NCI-H1417 treated with DMSO at 0.1 percent for 48 hours (cell line): ENCODE data around the gene YWHAG.
"Not testable (repeated sequence)": the region's sequence is repeated elsewhere in the genome, so short reads cannot be mapped to it uniquely, and the experiment has no call there.

Experiments
- DNase-seq: peaks from one replicate; lab custom pipeline; 2025; lab: John Stamatoyannopoulos, UW

Gene YWHAG

DNA sequence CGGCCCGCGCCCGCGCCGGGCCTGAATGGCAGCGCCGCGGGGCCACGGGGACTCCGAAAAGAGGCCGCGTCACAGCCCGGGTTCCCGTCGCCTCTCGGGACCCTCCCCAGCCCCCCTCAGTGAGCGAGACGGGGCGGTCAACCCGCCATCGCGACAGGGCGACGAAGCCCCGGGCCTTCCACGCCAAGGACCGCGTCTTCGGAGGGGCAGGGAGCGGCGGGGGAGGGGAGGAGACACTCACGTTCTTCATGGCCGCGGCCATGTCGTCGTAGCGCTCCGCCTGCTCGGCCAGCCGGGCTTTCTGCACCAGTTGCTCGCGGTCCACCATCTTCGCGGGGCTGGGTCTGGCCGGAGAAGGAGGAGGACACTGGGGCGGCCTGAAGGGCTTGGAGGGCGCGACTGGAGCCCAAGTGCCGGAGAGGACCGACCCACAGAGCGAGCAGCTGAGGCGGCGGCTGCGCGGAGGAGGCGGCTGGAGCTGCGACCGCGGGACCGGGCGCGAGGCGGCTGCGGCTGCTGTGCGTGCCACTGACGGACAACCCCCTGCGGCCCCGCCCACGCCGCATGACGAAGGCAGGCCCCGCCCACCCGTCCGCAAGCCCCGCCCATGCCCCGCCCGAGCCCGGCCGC, at the start of gene YWHAG:
Gene YWHAG, minus strand, starts transcription at position 511 of the 630 bp plus-strand sequence. Its CDS starts 183 bp downstream, at position 328.
- peak; percentile 83 for DNase-seq

DNA sequence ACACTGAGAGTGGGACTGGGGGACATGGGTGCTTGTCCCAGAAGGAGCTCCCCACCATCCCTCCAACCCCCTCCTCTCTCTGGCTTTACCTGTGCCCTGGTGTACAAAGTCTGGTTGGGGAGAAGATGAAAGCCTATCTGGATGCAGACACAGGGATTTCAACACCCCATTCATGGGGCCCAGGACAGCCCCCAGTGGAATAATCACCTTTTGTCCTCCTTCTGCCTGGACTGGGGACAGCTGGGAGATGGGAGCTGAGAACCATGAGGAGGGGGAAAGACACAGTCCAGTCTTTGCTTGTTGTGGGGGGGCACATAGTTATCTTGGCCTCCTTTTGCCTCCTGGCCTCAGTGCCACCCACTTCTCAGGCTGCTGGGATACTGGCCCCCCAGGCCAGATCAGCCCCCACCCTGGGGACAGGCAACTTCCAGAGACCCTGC, 49.4 kb upstream of the YWHAG start:
- no peak for DNase-seq

DNA sequence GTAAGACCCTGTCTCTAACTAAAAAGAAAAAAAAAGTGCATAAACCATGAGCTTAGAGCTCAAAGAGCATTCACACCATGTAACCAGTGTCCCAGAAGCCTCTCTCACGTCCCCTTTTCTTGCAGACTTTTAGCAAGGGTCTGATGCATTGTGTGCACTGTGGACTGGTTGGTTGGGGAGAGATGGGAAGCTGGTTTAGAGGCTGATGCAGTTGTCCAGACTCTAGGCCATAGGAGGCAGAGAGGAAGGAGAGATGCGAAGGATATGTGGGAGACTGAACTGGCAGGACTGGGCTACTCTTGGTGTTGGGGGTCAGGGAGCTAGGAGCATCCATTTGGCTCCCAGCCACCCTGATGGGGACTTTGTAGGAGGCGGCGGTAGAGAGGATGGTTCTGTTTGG, 48.9 kb upstream of the YWHAG start:
- no peak for DNase-seq

DNA sequence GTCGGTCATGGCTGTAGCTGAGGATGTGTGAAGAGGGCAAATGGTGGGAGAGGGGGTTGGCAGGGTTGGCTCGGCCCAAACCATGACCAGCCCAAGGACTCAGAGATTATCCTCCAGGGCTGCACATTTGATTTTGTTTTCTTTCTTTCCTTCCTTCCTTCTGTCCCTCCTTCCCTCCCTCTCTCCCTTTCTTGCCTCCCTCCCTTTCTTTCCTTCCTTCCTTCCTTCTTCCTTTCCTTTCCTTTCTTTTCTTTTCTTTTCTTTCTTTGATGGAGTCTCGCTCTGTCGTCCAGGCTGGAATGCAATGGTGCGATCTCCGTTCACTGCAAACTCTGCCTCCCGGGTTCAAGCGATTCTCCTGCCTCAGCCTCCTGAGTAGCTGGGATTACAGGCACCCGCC, 46.9 kb upstream of the YWHAG start:
- no peak for DNase-seq

DNA sequence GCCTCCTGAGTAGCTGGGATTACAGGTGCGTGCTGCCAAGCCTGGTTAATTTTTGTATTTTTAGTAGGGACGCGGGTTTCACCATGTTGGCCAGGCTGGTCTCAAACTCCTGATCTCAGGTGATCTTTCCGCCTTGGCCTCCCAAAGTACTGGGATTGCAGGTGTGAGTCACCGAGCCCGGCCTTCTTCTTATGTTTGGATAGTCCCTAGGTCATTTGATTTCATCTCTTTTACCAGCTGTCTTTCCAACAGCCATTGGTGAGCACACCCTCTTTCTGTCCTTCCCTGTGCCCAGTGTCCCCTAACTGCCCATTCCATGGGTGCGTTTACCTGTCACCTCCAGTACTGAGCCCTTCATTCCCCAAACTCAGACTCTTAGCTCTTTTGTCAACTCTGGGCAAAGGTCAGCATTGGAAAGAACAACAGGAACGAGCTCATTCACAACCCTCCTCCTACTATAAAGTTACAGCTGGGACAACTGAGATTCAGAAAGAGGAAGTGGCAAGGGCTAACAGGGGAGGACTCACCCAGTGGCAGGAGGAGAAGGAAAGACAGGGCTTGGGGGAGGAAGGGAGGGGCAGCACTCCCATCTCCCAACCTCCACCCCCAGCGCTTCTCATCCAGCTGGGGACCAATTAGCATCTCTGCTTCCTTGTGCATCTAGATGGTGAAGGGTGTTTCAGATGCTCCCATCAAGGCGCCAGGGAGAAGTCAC, 45.1 kb upstream of the YWHAG start:
- DNase-seq: no peak

DNA sequence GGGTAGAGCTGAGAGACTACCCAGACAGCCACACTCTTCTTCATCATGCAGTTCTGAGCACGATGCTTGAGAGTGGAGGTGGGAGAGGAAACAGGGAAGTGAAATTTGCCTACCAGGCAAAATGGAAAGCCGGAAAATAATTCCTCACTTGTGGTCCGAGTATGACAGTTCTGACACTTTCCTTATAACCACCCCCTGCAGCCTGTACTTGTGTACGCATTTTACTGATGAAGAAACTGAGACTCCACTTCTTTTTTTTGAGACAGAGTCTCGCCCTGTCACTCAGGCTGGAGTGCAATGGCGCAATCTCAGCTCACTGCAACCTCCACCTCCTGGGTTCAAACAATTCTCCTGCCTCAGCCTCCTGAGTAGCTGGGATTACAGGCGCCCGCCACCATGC, 44.3 kb upstream of the YWHAG start:
- not testable (repeated sequence) for DNase-seq

DNA sequence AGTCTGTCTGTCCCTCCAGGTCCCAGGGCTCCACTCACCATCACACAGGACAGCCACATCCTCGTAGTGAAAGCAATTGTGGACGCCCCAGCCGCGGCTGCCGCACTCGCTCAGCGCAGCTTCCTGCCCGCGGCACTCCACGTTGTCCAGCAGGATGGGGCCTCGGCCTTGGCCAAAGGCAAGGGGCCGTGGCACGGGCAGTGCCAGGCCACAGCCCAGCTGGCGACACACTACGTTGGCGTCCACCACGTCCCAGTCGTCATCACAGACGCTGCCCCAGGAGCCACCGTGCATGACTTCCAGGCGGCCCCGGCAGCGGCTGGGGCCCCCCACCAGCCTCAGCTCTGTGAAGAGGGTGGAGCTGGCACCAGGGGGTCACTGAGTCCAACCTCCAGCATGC, 41.5 kb upstream of the YWHAG start:
- no peak for DNase-seq

DNA sequence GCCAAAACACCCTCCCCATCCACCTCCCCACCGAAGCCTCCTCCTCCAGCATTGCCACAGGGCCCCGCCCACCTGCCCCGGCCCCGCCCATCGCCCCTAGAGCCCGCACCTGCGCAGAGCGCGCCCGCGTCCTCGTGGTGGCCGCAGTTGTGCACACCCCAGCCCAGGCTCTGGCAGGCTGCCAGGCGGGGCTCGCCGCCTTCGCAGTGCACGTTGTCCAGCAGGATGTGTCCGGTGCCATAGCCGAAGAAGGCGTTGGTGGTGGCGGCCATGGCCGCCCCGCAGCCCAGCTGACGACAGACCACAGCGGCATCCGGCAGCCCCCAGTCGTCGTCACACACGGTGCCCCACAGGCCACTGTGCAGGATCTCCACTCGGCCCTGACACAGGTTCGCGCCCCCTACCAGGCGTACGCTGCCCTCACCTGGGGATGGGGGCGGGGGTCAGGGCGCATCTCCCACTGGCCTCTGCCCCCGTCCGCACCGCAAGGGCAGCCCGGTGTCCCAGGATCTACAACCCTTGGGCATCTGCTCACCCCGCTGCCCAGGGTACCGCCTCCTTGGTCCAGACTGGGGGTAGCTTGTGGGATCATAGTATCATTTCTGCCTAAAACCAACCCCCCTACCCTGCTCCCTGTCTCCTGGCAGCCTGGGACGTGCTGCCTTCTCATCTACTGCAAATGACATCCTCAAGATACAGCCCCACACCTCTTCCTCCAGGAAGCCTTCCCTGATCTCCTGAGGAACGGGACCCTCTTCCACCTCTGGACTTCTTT, 38.8 kb upstream of the YWHAG start:
- DNase-seq: peak; percentile 35

DNA sequence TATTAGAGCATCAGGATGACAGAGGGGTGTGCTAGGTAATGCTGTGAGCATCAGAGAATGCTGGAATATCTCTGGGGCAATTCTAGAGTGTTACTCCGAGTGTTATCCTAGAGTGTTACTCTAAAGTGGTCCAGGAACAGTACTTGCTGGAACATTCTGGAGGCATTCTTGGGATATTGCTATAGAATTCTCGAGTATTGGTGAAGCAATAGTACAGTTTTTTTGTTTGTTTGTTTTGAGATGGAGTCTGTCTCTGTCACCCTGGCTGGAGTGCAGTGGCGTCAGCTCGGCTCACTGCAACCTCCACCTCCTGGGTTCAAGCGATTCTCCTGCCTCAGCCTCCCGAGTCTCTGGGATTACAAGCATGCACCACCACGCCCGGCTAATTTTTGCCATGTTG, 38.1 kb upstream of the YWHAG start:
- no peak for DNase-seq

DNA sequence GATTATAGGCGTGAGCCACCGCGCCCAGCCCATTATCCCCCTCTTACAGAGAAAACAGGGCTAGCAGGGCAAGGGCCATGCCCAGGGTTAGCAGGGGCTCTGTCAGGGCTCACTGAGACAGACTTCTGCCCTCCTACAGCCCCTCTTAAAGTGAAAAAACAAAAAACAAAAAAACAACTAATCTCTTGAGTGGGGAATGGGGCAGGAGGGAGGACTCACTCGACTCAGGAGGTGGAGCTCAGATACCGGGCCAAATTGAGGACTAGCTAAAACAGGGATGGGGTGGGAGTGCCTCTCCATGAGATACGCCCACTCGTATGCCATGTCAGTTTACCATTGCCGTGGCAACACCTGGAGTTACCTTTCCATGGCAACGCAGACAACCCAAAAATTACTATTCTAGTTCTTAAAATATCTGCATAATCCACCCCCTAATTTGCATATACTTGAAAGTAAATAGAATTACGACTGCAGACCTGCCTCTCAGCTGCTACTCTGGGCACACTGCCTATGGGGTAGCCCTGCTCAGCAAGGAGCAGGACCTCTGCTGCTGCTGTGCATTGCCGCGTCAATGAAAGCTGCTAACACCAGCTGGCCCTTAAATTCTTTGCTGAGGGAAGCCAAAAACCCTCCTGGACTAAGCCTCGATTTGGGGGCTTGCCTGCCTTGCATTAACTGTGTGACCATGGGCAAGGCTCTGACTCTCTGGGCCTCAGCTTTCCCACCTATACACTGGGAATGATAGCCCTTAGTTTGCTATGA, 37.4 kb upstream of the YWHAG start:
- DNase-seq: no peak

DNA sequence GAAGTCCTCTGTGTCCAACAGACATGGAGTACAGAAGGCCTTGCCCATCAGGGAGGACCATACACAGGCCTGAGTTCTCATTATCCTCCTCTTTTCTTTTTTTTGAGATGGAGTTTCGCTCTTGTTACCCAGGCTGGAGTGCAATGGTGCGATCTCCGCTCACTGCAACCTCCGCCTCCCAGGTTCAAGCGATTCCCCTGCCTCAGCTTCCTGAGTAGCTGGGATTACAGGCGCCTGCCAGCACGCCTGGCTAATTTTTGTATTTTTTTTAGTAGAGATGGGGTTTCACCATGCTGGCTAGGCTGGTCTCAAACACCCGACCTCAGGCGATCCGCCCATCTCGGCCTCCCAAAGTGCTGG, 36.8 kb upstream of the YWHAG start:
- not testable (repeated sequence) for DNase-seq

DNA sequence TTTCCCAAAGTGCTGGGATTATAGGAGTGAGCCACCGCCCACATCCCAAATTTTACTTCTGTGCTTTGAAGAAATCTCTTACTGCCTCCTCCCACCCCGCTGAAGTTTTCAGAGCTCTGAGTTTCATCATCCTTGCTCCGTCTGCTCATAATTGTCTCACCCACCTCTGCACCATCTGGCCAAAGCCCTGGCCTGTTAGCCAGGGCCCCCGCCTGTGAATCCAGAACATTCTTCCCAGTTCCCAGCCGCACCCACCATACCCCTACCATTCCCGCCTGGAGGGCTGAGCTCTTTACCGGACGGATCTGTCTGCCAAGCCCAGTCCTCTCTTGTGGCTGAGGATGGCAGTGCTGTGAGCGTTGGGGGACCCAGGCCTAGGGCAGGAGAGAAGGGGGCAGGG, 36.2 kb upstream of the YWHAG start:
- DNase-seq: no peak

DNA sequence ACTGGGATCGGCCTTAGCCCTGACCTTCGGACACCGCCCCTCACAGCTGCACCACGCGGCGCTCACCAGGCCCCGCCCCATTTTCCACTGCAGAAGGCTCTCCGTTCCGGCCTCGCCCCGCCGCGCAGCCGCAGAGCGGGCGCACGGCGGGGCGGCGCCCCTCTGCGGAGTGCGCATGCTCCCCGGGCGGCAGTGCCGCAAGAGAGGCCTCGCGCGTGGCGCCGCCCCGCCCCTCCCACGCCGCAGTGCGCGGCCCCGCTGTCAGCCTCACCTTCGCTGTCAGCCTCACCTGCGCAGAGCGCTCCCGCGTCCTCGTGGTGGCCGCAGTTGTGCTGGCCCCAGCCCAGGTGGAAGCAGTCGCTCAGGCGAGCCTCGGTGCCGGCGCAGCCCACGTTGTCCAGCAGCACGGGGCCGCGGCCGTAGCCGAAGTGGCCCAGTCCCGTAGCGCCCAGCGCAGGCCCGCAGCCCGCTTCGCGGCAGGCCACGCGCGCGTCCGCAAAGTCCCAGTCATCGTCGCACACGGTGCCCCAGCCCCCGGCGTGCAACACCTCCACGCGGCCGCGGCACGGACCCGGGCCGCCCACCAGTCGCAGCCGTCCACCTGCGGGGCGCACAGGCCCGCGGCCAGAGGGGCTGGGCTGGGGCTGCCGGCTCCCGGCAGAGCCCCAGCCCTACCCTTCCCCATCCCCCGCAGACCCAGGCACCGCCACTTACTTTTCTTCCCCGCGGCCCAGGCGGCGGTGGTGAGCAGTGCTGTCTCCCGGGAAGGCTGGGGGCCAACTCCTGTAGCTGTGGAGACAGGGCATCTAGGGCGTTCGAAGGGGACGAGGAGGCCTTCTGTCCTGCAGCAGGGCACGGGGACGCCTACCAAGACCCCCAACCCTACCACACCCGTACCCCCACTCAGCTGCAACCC, 34.6 kb upstream of the YWHAG start:
- DNase-seq: peak; percentile 74

DNA sequence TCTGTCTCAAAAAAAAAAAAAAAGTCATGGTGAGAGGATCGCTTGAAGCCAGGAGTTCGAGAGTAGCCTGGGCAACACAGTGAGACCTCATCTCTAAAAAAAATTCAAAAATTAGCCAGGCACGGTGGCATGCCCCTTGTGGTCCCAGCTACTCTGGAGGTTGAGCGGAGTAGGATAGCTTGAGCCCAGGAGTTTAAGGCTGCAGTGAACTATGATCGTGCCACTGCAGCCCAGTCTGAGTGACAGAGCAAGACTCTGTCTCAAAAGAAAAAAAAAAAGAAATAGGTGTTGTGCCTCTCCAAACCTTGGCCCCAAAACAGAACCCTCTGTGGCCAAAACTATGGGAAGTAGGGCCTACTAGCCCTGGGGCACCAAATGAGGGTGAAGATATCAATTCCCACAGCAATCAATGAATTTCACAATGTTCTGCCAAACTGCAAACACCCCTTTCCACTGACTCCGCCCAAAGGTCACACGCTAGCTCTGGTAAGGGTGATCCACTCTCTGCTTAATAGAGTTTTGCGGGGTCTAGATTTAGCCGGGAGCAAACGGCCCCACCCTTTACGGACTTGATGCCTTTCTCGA, 33.8 kb upstream of the YWHAG start:
- no peak for DNase-seq

DNA sequence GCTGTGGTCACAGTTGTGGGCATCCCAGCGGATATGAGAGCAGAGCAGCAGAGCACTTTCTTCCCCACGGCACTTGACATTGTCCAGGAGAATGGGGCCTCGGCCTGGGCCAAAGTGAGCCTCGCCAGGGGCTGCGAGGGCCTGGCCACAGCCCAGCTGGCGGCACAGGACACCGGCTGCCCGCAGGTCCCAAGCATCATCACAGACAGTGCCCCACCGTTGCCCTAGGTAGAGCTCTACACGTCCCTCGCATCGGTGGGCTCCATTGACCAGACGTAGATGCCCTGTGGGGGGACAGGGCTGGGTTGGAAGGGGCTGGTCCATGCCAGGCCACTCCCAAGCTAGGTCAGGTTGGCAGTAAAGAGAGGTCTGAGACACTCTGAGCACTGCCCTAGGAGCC, 31.3 kb upstream of the YWHAG start:
- DNase-seq: no peak

DNA sequence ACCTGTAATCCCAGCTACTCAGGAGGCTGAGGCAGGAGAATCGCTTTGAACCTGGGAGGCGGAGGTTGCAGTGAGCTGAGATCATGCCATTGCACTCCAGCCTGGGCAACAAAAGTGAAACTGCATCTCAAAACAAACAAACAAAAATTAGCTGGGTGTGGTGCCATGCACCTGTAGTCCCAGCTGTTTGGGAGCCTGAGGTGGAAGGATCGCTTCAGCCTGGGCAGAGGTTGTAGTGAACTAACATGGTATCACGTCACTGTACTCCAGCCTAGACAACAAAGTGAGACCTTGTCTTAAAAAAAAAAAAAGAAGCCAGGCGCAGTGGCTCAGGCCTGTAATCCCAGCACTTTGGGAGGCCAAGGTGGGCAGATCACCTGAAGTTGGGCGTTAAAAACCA, 29.0 kb upstream of the YWHAG start:
- not testable (repeated sequence) for DNase-seq

DNA sequence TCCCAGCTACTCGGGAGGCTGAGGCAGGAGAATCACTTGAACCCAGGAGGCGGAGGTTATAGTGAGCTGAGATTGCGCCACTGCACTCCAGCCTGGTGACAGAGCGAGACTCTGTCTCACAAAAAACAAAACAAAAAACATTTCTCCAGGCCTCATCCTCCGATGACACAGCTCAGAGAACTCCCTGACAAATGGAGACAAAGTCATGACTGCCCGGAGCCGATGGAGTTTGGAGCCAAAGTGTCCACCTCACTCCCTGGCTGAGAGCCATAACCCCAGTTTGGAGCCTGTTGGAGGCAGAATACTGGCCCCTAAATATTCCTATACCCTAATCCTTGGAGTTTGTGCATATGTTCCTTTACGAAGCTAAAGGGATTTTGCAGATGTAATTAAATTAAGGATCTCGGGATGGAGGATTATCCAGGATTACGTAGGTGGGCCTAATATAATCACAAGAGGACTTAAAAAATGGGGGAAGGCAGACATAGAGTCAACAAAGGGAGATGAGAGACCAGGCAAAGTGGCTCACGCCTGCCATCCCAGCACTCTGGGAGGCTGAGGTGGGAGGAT, 28.0 kb upstream of the YWHAG start:
- DNase-seq: no peak

DNA sequence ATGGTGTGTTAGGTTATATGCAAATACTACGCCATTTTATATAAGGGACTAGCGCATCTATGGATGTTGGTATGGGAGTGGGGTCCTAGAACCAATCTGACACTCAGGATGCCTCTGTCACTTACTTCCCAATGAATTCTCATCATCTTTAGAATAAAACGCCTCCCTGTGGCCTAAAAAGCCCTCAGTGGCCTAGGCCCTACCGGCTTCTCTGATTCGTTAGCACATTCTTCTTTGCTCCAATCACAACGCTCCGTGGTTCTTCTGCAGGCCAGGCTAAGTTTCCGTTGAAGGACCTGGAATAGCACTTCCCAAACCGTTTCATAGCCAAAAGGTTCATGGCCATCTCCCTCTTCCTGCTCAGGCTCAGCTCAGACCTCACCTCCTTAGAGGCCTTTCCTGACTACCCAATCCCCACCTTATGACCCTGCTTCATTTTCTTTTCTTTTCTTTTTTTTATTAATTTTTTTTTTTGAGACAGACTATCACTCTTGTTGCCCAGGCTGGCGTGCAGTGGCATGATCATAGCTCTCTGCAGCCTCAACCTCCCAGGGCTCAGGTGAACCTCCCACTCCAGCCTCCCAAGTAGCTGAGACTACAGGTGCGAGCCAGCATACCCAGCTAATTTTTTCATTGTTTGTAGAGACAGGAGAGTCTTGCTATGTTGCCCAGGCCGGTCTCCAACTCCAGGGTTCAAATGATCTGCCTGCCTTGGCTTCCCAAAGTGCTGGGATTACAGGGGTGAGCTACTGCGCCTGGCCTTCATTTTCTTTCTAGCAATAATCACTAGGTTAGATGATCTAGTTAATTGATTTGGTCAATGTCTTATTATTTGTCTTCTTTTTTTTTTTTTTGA, 24.5 kb upstream of the YWHAG start:
- no peak for DNase-seq

DNA sequence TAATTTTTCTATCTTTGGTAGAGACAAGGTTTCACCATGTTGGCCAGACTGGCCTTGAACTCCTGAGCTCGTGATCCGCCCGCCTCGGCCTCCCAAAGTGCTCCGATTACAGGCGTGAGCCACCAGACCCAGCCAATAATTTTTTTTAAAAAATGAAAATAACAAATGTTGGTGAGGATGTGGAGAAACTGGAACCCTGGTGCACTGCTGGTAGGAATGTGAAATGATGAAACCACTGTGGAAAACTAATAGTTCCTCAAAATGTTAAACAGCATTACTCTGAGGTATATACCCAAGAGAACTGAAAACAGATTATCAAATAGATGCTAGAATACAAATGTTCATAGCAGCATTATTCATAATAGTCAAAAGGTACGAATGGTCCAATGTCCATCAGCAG, 23.0 kb upstream of the YWHAG start:
- DNase-seq: no peak

DNA sequence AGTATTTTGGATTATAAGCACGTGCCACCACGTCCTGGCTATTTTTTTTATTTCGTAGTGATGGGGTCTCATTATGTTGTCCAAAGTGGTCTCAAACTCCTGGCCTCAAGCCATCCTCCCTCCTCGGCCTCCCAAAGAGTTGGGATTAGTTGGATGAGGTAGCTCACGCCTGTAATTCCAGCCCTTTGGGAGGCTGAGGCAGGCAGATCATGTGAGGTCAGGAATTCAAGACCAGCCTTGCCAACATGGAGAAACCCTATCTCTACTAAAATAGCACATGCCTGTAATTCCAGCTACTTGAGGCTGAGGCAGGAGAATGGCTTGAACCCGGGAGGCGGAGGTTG, 21.8 kb upstream of the YWHAG start:
- no peak for DNase-seq
